Activated CD8-positive, alpha-beta memory T cell treated with anti-CD3 and anti-CD28 coated beads for 48 hours (primary cell): ENCODE measurements around the gene EPB41L5.
"Not testable (repeated sequence)": the region's sequence is repeated elsewhere in the genome, so short reads cannot be mapped to it uniquely, and the experiment has no call there.

ENCODE experiments used
- DNase-seq, 3 experiments: peaks; one replicate each; pipeline ENCODE4 v3.0.0-alpha.2; 2020; ENCODE audit warnings: low read depth in 2 of 3, low spot score in 2 of 3

The EPB41L5 gene

DNA sequence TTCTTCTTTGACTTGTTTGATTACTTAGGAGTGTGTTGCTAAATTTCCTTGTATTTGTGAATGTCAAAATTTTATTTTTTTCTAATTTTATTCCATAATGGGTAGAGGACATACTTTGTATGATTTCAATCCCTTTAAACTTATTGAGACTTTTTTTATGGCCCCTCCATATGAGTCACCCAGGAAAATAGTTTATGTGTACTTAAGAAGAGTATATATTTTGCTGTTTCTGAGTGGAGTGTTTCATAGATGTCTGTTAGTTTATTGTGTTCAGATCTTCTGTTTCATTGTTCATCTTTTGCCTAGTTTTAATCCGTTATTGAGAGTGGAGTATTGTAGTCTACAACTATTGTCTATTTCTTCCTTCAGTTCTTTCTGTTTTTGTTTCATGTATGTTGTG is 81.9 kb downstream of the EPB41L5 start:
- DNase-seq: no peak

DNA sequence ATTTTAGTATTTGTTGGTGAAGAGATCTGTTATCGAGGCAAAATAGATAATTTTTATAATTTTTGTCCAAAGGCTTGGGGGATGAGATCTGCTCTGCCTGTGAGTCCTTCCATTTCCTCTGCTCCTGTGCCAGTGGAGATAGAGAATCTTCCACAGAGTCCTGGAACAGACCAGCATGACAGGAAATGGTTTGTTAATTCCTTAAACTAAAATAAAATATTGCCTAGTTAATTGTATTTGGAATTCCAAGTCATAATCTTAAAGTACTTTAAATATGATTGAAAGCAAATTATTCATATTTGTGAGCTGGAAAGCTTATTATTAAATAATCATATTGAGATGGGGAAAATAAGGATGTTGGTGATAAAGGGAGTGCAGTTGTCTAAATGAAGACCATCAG is 87.8 kb downstream of the EPB41L5 start:
- DNase-seq: no peak

DNA sequence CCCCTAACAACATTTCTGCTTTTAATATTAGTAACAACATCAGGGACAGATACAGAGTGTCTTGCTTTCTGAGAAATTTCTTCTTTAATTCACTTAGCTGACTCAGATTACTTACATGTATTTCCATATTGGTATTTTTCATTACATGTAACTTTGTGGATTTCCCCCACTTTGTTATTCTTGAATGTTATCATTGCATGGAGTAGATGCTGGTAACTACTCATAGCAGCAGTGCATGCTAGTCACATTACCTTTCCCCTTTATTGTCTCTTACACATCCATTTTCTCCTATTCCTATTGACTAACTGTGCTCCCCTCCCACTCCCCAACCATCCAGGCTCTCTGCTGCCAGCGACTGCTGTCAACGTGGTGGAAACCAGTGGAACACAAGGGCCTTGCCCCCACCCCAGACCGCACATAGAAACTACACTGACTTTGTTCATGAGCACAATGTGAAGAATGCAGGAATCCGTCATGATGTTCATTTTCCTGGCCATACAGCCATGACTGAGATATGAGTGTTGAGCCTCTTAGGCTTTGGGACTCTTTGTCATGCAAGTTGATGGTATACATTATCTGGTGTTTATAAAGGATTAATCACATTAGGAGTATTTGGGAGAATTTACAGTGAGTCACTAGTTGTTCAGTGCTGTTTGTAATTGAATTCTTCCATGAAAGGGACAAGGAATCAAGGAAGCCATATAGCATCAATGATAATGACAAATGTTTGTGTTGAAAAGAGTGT is 91.0 kb downstream of the EPB41L5 start:
- DNase-seq: no peak

DNA sequence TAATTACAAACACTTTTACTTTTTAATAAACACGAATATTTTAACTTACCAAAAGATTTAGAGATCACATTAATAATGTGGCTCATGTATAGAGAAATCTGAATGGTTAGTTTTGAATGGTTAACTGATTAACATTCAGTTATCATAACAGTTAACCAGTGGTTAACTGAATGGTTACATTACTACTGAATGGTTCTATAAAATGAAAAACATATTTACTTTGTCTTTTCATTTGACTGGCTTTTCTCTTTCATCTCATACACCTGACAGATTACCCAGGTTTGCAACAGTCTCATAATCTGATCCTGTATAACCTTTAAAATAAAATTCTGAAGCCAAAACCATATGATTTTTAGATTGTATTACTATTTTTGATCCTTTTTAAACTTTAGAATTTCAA is 91.9 kb downstream of the EPB41L5 start:
- no peak for DNase-seq

DNA sequence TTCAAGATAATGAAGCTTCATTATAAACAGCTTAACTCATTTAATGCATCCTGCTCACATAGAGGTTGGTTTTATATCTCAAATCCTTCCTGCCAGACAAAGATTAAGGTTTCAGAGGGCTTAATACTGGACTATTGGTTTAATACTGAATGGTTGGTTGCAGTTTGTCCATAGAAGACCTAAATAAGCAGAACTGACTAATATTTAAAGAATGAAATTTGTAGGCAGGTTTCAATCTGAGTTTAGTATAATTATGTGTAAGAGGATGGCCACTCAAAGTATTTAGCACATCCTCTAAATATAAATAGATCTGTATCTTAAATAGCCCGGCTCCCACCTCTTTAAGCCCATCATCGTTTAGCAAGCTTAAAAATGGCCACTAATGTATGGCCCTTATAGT is 92.5 kb downstream of the EPB41L5 start:
- no peak for DNase-seq

DNA sequence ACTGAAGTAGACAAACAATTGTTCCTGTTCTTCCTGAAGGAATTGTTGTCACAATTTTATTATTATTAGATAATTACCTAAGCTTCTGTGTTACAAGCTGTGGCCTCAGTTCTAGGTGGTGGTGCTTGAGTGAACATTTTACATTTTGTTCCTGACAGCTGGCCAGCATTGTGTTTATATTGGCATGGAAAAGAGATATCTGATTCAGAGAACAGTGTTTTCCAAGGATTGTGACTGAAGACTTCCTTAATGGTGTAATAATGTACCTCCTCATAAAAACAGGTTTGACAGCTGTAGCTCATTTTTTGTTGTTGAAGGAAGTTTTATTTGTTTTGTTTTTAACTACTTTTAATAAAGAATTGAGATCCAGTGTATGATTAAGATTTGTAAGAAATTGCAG is 95.2 kb downstream of the EPB41L5 start:
- DNase-seq: no peak

DNA sequence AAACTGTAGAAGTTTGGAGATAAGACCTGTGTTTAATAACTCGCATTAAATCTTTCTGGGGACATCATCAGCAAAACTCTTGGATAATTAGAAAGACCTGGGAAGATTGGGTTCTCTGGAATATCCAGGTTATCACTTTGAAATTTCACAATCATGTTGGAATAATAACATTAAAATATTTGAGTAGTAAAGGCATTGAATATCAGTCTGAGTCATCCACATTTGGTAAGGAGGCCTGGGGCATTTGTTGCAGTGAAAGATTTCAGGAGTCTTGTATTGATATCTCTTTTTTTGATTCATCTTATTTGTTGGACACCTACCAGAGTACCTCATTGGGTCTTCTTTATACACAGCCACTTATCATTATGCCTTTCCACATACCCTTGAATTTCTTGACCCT is 95.9 kb downstream of the EPB41L5 start:
- DNase-seq: no peak

DNA sequence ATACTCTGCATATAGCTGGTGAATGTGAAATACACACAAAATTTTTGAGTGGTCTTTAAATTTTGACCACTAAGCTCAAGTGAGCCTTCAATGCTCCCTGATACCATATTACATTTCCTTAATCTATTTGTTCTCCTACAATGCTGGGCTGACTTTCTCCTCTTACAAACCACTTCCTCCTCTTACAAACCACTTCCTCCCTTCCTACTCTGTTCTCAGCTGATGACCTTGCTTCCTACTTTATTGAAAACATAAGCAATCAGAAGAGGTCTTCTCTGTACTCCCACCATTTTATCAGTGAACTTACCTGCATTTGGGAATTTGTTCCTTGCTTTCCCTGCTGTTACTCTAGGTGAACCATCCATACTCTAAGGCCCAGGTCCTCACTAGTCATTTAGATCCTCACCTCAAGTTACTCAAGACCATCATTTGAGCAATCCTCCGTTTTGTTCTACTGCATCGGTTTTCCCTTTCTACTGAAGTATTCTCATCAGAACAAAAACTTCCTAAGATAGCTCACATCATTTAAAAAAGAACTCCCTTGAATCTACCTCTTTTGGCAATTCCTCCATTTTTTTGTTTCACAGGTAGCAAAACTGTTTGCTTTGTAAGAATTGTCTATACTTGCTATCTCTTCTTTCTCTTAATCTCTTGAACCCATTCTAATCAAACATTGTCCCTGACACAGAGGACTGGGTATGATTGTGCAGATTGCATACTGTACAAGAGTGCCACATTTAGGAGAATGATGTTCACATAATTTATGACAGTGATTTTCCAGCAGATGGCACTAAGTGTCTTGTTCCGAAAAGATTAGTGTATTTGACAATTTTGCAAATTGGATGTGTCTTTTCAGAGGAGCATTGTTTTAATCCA is 96.5 kb downstream of the EPB41L5 start:
- no peak for DNase-seq

DNA sequence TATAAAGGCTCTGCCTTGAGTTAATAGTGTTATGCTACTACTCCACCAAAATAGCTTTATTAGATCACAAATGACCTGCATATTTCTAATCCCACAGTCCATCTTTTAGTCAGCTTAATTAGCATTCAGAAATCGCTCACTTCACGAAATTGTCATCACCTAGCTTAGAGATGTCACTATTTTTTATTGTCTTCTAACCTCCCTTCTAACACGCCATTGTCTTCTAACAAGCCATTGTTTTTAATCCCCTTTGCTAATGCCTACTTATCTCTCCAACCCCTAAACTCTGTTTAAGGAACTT is 97.1 kb downstream of the EPB41L5 start:
- no peak for DNase-seq

DNA sequence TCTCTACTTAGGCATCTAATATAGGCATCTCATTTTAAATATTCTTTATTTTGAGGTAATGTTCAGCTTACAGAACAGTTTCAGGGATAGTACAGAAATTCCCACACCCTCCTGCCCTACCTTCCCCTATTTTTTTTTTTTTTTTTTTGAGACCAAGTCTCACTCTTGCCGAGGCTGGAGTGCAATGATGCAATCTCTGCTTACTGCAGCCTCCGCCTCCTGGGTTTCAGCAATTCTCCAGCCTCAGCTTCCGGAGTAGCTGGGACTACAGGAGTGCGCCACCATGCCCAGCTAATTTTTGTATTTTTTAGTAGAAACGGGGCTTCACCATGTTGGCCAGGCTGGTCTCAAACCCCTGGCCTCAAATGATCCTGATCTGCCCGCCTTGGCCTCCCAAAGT is 97.6 kb downstream of the EPB41L5 start:
- no peak for DNase-seq

DNA sequence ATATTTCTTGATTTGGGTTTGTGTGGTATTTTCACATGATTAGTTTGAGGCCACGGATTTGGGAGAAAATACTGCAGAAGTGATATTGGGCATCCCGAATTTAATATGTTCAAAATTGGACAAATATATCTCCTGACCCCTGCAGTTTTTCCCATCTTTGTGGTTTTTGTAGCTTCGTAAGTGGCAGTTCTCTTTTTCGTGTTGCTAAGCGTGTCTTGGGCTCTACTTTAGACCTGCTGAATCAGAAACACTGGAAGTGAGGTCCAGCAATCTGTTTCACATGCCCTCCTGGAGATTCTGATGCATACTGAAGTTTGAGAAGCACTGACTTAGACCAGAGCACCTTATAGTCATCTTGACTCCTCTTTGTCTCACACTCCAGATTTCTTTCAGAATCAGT is 98.3 kb downstream of the EPB41L5 start:
- DNase-seq: no peak

DNA sequence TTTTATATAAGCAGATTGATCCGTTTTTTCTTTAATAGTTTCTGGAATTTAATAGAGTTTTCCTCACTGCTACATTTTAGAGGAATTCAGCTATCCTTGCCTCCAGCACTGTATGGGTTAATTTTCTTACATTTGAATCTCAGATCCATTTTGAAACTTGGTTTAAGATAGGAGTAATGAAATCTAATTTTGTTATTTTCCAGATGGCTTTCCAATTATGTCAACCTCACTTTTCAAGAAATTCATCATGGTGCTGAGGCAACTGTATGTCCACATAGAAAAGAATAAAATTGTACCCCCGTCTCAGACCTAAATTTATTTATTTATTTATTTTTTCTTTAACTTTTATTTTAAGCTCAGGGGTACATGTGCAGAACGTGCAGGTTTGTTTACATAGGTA is 105.1 kb downstream of the EPB41L5 start:
- no peak for DNase-seq

DNA sequence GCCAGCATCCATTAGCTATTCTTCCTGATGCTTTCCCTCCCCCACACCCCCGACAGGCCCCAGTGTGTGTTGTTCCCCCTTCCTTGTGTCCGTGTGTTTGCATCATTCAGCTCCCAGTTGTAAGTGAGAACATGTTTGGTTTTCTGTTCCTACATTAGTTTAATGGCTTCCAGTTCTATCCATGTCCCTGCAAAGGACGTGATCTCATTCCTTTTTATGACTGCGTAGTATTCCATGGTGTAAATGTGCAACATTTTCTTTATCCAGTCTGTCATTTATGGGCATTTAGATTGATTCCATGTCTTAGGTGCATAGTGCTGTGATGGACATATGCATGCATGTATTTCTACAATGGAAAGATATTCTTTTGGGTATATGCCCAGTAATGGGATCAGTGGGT is 105.6 kb downstream of the EPB41L5 start:
- no peak for DNase-seq

DNA sequence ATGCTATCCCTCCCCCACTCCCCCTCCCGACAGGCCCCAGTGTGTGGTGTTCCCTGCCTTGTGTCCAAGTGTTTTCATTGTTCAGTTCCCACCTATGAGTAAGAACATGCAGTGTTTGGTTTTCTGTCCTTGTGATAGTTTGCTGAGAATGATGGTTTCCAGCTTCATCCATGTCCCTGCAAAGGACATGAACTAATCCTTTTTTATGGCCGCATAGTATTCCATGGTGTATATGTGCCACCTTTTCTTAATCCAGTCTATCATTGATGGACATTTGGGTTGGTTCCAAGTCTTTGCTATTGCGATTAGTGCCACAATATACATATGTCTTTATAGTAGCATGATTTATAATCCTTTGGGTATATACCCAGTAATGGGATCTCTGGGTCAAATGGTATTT is 108.5 kb downstream of the EPB41L5 start:
- not testable (repeated sequence) for DNase-seq

DNA sequence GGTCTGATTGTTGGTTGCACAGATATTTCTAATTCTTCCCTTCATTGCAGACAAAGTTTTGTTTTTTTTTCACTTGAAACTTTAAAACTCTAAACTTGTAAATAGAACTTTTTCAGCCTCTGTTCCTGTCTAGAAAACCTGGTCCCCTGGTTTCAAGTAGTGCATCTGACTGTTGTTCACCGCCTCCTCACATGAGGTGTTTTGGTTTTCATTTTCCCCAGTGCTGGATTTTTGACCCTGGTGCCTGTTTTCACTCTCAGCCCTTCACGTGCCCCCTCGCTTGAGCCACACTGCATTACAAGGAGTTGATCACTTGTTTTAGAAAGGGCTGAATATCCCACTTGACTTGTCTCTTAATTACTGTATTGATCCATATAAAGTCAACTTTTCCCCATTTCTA is 110.2 kb downstream of the EPB41L5 start:
- DNase-seq: no peak

DNA sequence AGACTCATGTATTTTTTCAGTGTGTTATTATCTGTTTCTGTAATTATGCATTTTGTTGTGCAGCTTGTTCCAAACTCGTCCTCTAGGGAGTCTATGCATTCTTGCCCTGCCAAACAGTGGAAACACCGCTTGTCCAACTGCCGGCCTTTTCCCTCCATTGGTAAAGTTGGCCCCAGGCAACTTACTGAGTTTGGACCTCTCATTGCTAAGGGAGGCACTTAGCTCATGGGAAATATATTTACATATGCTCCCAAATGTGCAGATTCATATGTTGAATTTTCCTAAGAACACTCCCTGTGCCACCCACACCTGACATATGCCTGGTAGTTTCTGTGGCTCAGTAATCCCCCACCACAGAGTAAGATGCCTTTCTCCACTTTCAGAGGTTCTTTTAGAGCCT is 112.3 kb downstream of the EPB41L5 start:
- DNase-seq: no peak

DNA sequence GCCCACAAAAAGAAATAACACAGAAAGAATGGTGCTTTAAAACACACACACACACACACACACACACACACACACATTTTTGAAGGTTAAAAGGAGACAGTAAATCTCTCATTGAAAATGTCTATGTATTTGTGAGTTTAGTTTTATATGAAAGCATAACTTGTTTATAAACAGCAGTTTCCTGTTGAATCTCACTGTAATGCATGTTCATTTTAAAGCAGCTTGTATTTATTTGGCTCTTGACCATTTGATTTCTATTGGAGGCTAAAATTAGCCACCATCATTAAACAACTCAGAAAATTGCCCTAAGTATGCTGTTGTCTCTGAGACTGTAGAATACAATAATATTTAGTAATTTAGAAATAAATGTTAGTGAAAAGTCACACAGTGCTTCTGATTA is 115.3 kb downstream of the EPB41L5 start:
- DNase-seq: no peak

DNA sequence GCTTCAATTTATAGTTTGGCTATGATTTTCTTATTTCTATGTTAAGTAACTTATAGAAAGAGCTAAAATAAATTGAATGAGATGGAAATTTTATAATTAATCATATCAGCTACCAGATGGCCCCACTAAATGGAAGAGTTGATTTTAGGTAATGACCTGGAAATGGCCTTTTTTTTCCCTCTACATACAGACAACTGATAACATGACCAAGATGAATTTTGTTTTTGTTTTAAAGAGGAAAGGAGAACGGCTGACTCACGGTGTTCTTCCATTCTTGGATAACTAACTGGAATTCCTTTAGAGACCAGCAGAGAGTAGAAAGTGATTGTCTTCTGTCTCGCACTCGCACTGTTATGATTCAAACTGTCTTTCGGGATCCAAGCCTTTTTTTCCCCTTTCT is 119.3 kb downstream of the EPB41L5 start:
- no peak for DNase-seq

DNA sequence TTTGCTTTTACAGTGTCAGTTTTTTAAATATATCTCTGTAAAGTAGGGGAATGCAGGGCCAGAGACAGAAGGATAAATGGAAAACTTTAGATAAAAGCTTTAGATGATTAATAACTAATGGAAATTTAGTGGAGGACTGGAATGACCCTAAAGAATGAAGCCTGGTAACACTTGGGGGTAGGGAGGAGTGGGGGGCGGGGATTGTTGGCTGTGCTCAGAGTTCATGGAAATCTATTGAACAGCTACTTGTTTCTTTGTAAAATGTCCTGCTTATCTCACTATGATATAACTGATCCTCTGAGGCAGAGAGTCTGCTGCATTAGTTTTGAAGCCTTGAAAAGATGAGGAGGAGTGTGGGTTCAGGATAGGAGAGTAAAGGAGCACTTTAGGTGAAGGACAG is 119.8 kb downstream of the EPB41L5 start:
- DNase-seq: no peak

DNA sequence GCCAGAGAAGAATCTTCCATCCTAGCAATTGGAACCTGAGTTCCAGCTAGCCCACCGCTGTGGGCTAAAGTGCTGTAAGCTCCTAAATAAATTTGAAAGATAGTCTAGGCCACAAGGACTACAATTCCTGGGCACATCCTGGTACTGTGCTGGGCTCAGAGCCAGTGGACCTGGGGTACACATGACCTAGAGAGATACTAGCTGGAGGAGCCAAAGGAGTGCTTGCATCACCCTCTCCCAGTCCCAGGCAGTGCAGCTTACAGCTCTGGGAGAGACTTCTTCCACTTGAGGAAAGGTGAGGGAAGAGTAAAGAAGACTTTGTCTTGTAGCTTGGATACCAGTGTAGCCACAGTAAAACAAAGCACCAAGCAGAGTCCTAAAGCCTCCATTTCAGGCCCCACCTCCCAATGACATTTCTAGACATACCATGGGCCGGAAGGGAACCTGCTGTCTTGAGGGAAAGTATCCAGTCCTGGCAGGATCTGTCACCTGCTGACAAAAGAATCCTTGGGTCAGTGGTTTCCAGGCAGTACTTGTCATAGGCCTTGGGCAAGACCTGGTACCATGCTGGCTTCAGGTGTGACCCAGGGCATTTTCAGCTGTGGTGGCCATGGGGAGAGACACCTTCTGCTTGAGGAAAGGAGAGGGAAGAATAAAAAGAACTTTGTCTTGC is 120.8 kb downstream of the EPB41L5 start:
- DNase-seq: no peak

DNA sequence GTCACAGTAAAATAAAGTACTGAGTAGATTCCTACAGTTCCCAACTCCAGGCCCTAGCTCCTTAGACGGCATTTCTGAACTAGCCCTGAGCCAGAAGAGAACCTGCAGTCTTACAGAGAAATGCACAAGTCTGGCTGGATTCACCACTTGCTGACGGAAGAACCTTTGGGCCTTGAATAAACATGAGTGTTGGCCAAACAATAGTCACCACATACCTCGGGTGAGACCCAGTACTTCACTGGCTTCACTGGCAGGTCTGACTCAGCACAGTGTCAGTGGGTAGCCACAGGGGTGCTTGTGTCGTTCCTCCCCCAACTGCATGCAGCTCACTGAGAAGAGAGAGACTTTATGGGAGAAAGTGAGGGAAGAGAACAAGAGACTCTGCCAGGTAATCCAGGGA is 121.4 kb downstream of the EPB41L5 start:
- DNase-seq: no peak

DNA sequence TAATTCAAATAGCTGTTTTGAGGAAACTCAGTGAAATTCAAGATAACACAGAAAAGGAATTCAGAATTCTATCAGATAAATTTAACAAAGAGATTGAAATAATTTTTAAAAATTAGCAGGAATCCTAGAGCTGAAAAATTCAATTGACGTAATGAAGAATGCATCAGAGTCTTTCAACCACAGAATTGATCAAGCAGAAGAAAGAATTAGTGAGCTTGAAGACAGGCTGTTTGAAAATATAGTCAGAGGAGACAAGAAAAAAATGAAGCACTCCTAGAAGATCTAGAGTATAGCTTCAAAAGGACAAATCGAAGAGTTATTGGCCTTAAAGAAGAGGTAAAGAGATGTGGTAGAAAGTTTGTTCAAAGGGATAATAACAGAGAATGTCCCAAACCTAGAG is 122.1 kb downstream of the EPB41L5 start:
- DNase-seq: not testable (repeated sequence)
